ENCODE measurements around the gene NEDD9. TPM values are rescaled to one million over a fixed set of nuclear protein-coding genes. Genes with fewer than 3 reads are reported as not detected.

NEDD9 gene
- total and polyA plus RNA-seq, 4 donors: 11.3 to 252 (median 38.4) TPM

DNA sequence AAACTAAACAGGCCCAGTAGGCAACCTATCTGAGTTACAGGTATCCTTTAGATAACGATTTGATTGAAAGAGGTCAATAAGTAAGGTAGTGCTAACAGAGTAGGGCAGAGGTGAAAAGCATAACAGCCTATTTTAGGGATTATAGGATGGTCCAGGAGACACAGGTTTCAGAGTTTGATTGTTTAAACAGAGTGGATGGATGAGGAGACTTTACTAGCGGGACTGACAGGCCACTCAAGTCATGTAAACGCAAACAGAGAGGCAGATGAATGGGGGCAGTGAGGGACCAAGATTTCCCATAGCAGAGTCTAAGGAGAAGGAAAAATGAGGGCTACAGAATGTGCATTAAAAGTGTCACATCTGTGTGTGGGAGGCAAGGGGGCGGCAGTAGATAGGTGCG lies 4.8 kb downstream of the NEDD9 start:
- Histone ChIP-seq H3K36me3 (ENCODE audit: control insufficient read depth in 1 of 2, insufficient read depth in 2 of 2, low read length in 1 of 2) (peaks cover 0 to 2% of the 10 kb centered on the region in 2 donors), H3K27ac (ENCODE audit: low read depth in 1 of 2, low read length in 2 of 2) (peak overlapping the region in 1 of 2 donors; percentile 48), H3K27me3 (ENCODE audit: control insufficient read depth in 1 of 2, insufficient read depth in 2 of 2, low read length in 1 of 2) (no peaks in the 10 kb centered on the region), H3K4me3 (ENCODE audit: low read length in 2 of 2) (peak overlapping the region; percentile 15 to 20), H3K9me3 (ENCODE audit: control insufficient read depth, low read length) (no peaks in the 10 kb centered on the region), H3K4me1 (ENCODE audit: control insufficient read depth in 1 of 2, insufficient read depth in 2 of 2, low read length in 2 of 2) (peaks cover 4 to 8% of the 10 kb centered on the region in 2 donors)
- intact Hi-C loops (cut with DNase I): no loop called here
- DNase-seq: no peak
- no peak for ATAC-seq (ENCODE audit: low FRiP score)
- 70 to 81% methylated on average over 5 of the region's 5 CpGs for WGBS, 2 donors

DNA sequence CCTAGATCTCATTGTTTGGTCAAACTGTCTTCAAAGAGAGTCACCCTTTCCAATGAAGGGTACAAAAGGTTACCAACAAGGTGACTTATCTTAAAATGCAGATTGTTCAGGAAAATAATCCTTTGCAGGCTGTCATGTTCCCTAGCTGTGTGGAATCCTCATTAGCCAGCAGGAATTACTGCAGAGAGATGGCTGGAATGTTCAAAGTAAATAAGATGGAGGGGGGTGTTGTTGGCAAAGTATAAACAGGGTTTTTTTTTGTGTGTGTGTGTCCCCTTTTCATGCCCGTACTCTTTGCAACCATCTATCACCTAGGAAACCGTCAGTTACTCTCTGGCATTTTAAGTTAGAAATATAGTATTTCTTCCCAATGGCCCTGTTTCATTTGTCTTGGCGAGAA lies 6.5 kb downstream of the NEDD9 start:
- Histone ChIP-seq H3K27me3 (ENCODE audit: control insufficient read depth in 1 of 2, insufficient read depth in 2 of 2, low read length in 1 of 2) (no peaks in the 10 kb centered on the region), H3K27ac (ENCODE audit: low read depth in 1 of 2, low read length in 2 of 2) (no peak overlapping the region), H3K36me3 (ENCODE audit: control insufficient read depth in 1 of 2, insufficient read depth in 2 of 2, low read length in 1 of 2) (peaks cover 0 to 2% of the 10 kb centered on the region in 2 donors), H3K4me3 (ENCODE audit: low read length in 2 of 2) (no peak overlapping the region), H3K9me3 (ENCODE audit: control insufficient read depth, low read length) (no peaks in the 10 kb centered on the region), H3K4me1 (ENCODE audit: control insufficient read depth in 1 of 2, insufficient read depth in 2 of 2, low read length in 2 of 2) (peaks cover 4 to 18% of the 10 kb centered on the region in 2 donors)
- intact Hi-C loops (cut with DNase I): no loop called here
- WGBS, 2 donors: 42 to 48% methylated on average over 3 of the region's 3 CpGs
- ATAC-seq (ENCODE audit: low FRiP score): no peak
- DNase-seq: no peak

DNA sequence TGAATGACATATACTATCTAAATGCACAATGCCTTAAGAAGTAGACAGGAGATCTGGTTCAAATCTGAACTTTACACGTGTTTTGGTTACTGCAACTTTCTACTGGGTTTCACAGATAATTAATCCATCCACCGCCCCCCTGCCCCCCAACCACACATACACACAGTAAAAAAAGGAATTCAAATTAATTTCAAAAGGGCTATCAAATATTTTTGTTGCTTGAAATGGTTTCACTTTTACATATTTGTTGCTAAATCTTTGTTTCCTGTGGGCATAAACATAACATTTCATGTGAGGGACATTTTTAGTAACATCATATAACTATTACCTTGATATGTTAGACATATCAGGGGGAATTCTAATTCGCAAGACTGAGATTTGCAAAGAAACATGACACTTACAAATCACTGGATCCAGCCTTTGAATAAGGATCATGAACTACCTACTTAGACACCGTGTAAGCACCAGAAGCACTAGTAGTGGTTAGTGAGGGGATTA lies 7.5 kb downstream of the NEDD9 start:
- Histone ChIP-seq H3K36me3 (ENCODE audit: control insufficient read depth in 1 of 2, insufficient read depth in 2 of 2, low read length in 1 of 2) (peaks cover 0 to 2% of the 10 kb centered on the region in 2 donors), H3K27ac (ENCODE audit: low read depth in 1 of 2, low read length in 2 of 2) (no peak overlapping the region), H3K4me3 (ENCODE audit: low read length in 2 of 2) (no peak overlapping the region), H3K4me1 (ENCODE audit: control insufficient read depth in 1 of 2, insufficient read depth in 2 of 2, low read length in 2 of 2) (peaks cover 4 to 18% of the 10 kb centered on the region in 2 donors), H3K27me3 (ENCODE audit: control insufficient read depth in 1 of 2, insufficient read depth in 2 of 2, low read length in 1 of 2) (no peaks in the 10 kb centered on the region), H3K9me3 (ENCODE audit: control insufficient read depth, low read length) (no peaks in the 10 kb centered on the region)
- no peak for ATAC-seq (ENCODE audit: low FRiP score)
- WGBS, 2 donors: 58 to 65% methylated on average over 4 of the region's 4 CpGs
- no peak for DNase-seq
- intact Hi-C loops (cut with DNase I): no loop called here

DNA sequence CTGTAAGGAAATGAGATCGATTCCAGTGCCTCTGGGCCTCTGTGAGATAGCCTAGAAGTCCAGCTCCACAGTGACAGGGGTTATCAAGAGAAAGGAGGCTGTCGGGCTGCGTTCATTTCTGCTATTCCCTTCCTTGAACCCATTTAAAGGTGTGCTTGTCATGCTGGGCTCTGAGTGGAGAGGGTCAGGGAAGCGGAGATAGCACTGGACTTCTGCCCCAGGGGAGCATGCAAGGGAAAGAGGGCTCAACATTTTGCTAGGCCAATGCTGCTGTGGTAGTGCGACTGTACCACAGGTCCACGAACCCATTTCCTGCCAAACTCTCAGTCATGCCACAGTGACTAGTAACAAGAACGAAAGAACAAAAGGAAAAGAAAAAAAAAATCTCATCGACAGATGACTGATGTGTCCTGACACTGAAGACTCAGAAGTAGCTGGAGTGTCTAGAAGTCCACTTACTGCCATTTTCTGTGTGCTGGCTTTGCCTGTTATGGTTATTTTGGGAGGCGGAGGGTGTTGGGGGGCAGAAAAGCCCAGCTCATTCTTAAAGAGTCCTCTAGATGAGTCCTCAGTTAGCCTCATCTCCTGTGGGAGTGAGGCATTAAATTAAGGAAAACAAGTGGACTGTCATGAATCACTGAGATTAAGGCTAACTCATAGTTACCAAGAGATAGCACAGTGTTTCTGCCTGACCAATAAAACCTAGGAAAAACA lies 8.1 kb downstream of the NEDD9 start:
- Histone ChIP-seq H3K4me1 (ENCODE audit: control insufficient read depth in 1 of 2, insufficient read depth in 2 of 2, low read length in 2 of 2) (peaks cover 4 to 23% of the 10 kb centered on the region in 2 donors), H3K27ac (ENCODE audit: low read depth in 1 of 2, low read length in 2 of 2) (peak overlapping the region; percentile 3 to 31), H3K36me3 (ENCODE audit: control insufficient read depth in 1 of 2, insufficient read depth in 2 of 2, low read length in 1 of 2) (peaks cover 0 to 3% of the 10 kb centered on the region in 2 donors), H3K27me3 (ENCODE audit: control insufficient read depth in 1 of 2, insufficient read depth in 2 of 2, low read length in 1 of 2) (no peaks in the 10 kb centered on the region), H3K9me3 (ENCODE audit: control insufficient read depth, low read length) (no peaks in the 10 kb centered on the region), H3K4me3 (ENCODE audit: low read length in 2 of 2) (no peak overlapping the region)
- WGBS, 2 donors: 61 to 62% methylated on average over 9 of the region's 9 CpGs
- ATAC-seq (ENCODE audit: low FRiP score) (no peak), DNase-seq (no peak)
- intact Hi-C loops (cut with DNase I): no loop called here

DNA sequence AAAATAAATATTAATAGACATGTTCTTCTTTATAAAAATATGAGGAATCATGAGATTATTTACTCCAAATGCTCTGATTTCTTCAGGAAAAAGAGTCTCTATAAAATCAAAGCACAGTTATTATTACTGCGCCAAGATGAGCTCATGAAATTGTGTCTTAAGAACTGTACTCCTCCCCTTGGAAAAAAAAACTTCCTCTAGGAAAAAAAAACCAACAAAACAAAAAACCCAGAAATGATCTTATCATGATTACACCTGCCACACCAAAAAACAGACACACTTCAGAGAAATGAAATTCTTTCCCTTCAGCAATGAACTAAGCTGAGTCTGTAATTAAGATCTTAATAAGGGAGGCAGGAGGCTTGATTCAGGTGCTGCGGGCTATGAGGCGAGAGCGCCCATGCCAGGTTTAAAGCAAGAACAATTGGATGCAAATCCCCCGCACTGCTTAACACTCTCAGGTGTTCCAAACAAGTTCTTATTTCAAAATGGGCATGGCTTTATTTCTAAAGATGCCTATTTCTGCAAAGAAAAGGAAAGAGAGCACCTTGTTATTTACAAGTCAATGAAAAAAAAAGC lies 9.1 kb downstream of the NEDD9 start:
- 86 to 88% methylated on average over 5 of the region's 5 CpGs for WGBS, 2 donors
- H3K9me3 ChIP-seq (ENCODE audit: control insufficient read depth, low read length): no peaks in the 10 kb centered on the region
- no peak overlapping the region for H3K27ac ChIP-seq (ENCODE audit: low read depth in 1 of 2, low read length in 2 of 2)
- H3K36me3 ChIP-seq (ENCODE audit: control insufficient read depth in 1 of 2, insufficient read depth in 2 of 2, low read length in 1 of 2): peaks cover 0 to 4% of the 10 kb centered on the region in 2 donors
- intact Hi-C loops (cut with DNase I): no loop called here
- H3K4me3 ChIP-seq (ENCODE audit: low read length in 2 of 2): no peak overlapping the region
- DNase-seq (no peak), ATAC-seq (ENCODE audit: low FRiP score) (no peak)
- H3K27me3 ChIP-seq (ENCODE audit: control insufficient read depth in 1 of 2, insufficient read depth in 2 of 2, low read length in 1 of 2): no peaks in the 10 kb centered on the region
- peaks cover 4 to 26% of the 10 kb centered on the region in 2 donors for H3K4me1 ChIP-seq (ENCODE audit: control insufficient read depth in 1 of 2, insufficient read depth in 2 of 2, low read length in 2 of 2)

DNA sequence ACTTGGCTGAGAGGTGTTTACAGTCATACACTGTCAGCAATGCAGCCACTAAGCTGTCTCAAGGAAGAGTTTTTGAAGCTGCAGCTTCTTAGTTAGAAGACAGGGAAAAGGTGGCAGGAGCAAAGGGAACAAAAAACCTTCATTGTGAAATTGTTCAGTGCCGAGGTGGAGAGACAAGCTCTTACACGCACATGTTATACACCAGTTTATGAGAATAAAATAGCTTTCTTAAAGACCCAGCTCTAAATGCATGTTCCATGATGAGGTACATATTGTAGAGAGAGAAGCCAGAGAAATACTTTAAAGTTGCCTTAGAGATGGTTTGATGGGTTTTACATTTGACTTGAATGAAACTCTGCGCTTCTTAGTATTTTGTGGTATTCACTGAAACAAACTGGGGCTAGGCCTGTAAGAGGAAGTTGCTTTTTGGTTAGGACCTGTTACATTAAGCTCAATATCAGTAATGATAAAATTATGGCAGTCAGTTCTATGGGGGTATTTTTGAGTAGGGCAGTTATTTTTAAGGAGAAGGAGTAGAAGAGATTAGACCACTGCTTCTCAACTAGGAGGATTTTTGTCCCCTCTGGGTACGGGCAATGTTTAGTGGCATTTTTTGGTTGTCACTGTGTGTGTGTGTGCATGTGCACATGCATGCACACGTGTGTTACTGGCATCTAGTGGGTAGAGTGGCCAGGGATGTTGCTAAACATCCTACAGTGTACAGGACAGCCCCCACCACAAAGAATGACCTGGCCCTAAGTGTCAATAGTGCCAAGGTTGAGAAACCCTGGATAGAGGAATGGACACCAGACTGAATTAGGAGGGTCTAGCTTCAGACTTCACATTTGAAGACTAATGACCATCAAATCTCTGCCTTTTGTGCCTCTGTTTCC lies 9.8 kb downstream of the NEDD9 start:
- intact Hi-C loops (cut with DNase I): no loop called here
- 46% methylated on average over 5 of the region's 5 CpGs for whole genome bisulfite sequencing, 2 donors
- Histone ChIP-seq H3K4me1 (ENCODE audit: control insufficient read depth in 1 of 2, insufficient read depth in 2 of 2, low read length in 2 of 2) (peaks cover 4 to 31% of the 10 kb centered on the region in 2 donors), H3K9me3 (ENCODE audit: control insufficient read depth, low read length) (no peaks in the 10 kb centered on the region), H3K36me3 (ENCODE audit: control insufficient read depth in 1 of 2, insufficient read depth in 2 of 2, low read length in 1 of 2) (peaks cover 0 to 4% of the 10 kb centered on the region in 2 donors), H3K4me3 (ENCODE audit: low read length in 2 of 2) (peak overlapping the region in 1 of 2 donors; percentile 1), H3K27ac (ENCODE audit: low read depth in 1 of 2, low read length in 2 of 2) (peak overlapping the region; percentile 67), H3K27me3 (ENCODE audit: control insufficient read depth in 1 of 2, insufficient read depth in 2 of 2, low read length in 1 of 2) (no peaks in the 10 kb centered on the region)
- no peak for DNase-seq
- ATAC-seq (ENCODE audit: low FRiP score): no peak

DNA sequence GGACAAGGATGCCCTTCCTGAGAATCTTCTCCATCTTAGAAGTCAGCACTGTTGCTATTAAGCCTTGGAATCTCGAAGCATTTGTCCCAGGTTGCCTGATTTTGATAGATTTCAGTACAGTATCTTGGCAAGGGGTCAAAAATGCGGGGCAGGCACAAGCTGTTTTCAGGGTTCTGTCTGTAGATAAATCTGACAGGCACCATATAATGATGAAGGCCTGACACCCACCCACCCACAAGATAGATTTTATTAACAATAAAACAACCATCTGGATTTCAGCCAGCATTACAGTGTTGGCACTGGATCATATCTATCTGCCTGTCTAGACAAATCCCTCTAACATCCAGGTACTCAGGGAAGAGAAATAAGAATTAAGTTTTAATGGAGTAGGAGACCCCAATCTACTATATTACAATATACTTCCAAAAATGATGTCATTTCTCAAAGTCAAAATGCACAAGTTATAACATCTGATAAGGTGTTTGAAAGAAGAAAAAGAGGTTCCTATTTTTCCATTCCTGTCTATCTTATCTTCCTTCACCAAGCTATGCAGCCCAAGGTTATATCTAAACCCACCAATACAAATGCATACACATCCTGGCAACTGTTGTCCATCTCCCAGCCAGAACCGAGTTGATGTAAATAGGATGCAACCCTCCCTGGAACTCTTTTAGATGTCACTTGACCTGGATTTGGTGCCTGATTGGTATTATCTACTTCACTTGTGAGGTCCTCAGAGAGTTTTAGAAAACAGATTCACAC lies 10.7 kb downstream of the NEDD9 start:
- Histone ChIP-seq H3K4me3 (ENCODE audit: low read length in 2 of 2) (peak overlapping the region in 1 of 2 donors; percentile 1), H3K9me3 (ENCODE audit: control insufficient read depth, low read length) (no peaks in the 10 kb centered on the region), H3K27ac (ENCODE audit: low read depth in 1 of 2, low read length in 2 of 2) (peak overlapping the region; percentile 60 to 67), H3K27me3 (ENCODE audit: control insufficient read depth in 1 of 2, insufficient read depth in 2 of 2, low read length in 1 of 2) (no peaks in the 10 kb centered on the region), H3K4me1 (ENCODE audit: control insufficient read depth in 1 of 2, insufficient read depth in 2 of 2, low read length in 2 of 2) (peaks cover 4 to 35% of the 10 kb centered on the region in 2 donors), H3K36me3 (ENCODE audit: control insufficient read depth in 1 of 2, insufficient read depth in 2 of 2, low read length in 1 of 2) (peaks cover 0 to 4% of the 10 kb centered on the region in 2 donors)
- no peak for ATAC-seq (ENCODE audit: low FRiP score)
- no peak for DNase-seq
- 29 to 31% methylated on average over 3 of the region's 3 CpGs for WGBS, 2 donors
- intact Hi-C loops (cut with DNase I): no loop called here

DNA sequence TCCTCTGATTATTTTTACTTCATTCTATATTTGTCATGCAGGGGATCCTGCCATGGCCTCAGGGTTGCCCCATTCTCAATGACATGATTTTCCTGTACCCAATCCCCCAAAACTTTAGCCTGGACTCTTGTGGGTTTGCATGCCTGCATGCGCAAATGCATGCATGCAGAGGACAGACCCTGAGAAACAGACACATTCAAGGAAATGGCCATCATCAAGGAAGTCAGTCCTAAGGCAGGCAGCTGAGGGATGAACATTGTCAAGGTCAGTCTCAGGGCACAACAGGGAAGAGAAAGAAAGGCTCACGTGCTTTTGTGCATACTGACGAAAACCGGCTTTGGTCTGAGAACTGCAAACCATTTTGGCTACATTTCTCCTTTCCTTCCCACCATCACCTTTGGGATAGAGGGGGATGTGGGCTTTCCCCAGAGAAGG lies 13.1 kb downstream of the NEDD9 start:
- H3K4me1 ChIP-seq (ENCODE audit: control insufficient read depth in 1 of 2, insufficient read depth in 2 of 2, low read length in 2 of 2): peaks cover 5 to 50% of the 10 kb centered on the region in 2 donors
- no peaks in the 10 kb centered on the region for H3K27me3 ChIP-seq (ENCODE audit: control insufficient read depth in 1 of 2, insufficient read depth in 2 of 2, low read length in 1 of 2)
- DNase-seq (no peak), ATAC-seq (ENCODE audit: low FRiP score) (peak; percentile 3)
- intact Hi-C loops (cut with DNase I): no loop called here
- H3K9me3 ChIP-seq (ENCODE audit: control insufficient read depth, low read length): no peaks in the 10 kb centered on the region
- peaks cover 0 to 4% of the 10 kb centered on the region in 2 donors for H3K36me3 ChIP-seq (ENCODE audit: control insufficient read depth in 1 of 2, insufficient read depth in 2 of 2, low read length in 1 of 2)
- WGBS, 2 donors: 62 to 64% methylated on average over 4 of the region's 4 CpGs
- H3K27ac ChIP-seq (ENCODE audit: low read depth in 1 of 2, low read length in 2 of 2): peak overlapping the region in 1 of 2 donors; percentile 69
- no peak overlapping the region for H3K4me3 ChIP-seq (ENCODE audit: low read length in 2 of 2)

All from aorta (tissue), 5 donors.